GM18868 (cell line): Measurements from ENCODE around the gene ESR1.
A peak's percentile ranks its signal among the peaks of the same experiment; 100 is the strongest.

Experiments used
- ATAC-seq: cut with Tn5 transposase; IDR thresholded peaks from one replicate; pipeline ENCODE4 v1.9.1; 2021; ENCODE audit warnings: mild to moderate bottlenecking, moderate library complexity; ENCODE audit not compliant: unreplicated experiment

Gene ESR1

DNA sequence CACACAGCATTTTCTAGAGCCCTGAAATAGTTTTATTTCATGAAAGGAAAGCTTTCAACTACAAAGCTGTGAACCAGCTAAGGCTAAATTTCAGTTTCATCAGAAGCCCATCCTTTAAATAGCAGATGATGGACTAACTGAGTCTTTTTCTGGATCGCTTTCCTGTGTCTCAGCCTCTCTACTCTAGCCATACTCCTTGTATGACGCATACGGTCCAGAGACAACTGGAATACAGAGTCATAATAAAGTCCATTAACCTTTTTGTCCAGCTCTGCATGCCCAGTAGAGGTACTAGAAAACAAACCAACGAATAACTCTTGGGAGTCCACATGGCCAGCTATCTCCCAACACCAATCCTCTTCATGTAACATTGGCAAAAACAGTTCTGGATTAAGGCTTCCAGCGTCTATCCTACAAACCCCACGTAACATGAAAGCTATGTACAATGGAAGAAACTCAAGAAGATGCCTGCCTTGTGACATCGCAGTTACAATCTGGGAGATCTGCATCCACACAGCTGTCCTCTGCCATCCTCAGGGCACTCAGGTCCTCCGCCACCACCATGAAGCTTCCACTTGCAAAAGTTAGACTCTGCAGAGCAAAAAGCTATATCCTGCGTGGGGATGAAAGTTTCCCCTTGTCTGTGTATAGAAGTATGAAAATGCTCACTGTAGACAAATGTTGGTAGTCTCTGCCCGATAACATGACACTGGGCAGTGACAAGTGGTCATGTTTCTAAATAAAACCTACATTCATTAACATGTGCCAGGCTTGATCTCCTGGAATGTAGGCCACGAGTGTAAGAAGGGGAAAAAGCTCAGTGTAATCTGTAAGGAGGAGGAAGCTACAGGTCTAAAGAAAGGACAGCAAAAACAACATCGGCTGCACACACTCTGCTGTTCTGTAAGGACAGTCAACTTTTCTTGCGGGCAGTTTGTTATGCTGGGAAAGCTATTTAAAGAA lies 360.4 kb downstream of the ESR1 start:
- no peak for ATAC-seq

DNA sequence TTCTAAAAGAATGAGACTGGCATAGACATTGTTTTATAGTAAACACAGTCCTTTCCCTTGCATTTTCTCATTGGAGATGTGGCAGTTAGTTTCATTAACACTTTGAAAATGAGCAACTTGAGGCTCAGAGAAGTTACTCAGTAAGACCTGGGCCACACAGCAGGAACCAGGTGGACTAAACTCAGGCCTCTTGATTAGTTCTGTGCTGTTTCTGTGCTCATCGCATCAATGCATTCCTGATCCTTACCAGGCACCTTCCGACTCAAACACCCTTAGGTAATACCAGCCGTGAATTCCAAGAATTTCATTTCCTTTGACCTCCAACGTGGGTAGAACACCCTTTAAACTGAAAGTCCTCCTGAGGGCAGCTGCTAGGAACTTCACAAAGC lies 362.8 kb downstream of the ESR1 start:
- no peak for ATAC-seq

DNA sequence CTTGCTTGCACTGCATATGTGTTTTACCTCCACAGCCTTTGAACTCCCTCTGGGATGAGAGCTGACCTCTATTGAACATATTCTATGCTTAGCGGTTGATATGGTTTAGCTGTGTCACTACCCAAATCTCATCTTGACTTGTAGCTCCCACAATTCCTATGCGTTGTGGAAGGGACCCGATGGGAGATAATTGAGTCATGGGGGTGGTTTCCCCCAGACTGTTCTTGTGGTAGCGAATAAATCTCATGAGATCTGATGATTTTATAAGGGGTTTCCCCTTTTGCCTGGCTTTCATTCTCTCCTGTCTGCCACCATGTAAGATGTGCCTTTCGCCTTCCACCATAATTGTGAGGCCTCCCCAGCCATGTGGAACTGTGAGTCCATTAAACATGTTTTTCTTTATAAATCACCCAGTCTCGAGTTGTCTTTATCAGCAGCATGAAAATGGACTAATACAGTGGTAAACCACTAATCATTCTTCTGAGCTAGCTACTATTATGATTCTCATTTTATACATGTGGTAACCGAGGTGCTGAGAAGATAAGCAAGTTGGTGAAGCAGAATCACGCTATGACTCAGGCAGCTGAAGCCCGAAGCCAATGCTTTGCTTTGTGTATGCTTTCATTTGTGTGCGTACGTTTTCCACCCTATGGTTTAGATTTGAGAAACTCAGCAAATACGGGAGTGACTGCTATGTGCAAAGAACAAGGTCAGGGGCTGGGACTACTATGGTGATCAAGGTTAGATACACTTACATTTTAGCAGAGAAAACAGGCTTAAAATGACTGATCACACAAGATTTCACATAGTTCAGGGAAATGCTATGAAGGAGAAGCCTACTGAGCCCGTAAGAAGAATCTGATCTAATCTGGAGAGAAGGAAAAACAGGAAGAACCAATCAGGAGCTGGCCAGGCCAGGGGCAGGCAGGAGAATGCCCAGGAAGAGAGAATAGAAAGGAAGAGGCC lies 363.5 kb downstream of the ESR1 start:
- ATAC-seq: peak; percentile 97

DNA sequence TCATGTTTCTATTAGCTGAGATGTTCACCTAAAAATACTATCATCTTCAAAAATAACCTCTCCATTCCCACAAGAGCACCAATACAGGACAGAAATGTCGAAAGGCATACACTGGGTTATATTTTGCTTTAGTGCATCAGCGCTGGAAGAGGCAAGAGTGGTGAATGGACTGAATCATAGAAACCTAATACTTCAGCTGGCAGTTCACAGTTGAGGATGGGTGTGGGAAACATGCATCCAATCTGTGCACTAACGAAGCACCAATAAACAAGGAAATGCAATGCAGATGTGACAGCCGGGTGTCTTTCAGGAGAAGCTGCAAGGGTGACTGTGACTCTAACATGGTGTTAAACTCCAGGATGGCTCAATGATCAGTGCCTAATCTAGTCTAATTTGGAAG lies 365.8 kb downstream of the ESR1 start:
- ATAC-seq: no peak

DNA sequence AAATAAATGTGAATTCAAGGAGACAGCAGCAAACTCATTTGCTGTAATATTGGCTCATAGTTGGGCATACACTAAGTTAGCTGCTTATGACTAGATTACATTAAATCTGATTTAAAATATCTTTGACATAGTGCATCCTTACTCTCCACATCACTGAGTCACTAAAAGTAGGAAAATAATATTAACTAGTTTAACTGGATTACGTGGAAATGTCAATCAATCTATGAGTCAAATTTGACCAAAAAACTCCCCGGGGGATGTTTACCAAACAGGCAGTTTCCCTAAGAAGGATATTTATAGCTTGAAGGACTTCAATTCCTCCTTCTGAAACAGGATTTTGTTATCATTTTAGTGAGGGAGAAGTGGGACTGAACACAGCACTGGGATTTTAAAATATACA lies 366.5 kb downstream of the ESR1 start:
- ATAC-seq: no peak

DNA sequence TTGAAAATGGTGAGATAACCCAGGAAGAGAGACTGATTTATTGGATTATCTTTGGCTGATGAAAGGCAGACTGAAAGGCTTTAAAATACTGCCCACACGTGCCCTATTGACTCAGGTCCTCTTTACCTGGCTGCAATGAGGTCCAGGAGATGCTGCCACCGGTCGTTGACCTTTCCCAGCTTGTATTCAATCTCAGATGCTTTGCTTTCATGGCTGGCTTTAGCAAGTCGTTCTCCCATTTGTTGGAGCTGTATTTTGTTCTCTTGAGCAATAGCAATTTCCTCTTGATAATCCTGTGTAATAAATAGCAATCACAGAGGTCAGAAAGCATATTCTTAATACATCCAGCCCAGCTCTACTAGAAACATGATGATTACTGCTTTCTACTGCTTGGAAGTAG lies 368.8 kb downstream of the ESR1 start:
- ATAC-seq: no peak
